ENCODE measurements around the gene ZNF48.

The ZNF48 gene

DNA sequence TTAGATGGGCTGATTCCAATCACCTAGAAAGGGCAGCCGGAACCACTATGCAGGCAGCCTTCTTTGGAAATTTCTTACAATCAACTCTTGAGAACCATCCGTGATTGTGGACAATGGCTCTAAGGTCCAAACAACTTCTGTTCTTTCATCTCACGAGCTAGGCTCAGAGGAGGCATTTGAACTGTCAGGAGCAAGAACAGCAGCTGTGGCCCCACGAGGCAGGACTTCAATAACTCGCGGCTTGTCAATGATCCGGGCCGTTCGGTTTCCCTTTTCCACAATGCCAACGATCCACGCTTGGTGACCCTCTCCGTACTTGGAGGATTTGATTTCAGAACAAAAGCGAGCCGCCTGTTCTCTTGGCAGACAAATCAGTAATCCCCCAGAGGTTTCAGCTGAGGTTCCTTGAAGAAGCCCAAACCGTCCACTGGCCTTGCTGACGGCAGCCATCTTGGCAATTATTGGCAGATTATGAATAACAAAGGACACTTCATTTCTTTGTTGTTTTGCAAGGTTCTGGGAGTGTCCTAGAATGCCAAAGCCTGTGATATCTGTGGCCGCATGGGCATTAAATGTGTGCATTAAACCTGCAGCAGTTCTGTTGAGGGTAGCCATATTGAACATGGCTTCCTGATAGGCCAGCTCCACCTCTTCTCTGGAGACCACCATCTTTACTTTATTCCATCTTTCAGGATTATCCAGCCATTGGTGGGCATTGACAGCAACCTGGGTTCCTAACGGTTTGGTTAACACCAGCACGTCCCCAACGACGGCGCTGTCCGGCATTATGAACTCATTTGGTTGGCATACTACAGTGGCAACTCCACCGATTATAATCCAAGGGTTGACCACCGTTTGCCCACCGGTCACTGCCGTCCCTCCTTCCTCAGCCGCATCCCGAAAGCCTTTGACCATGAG, 49.3 kb downstream of the ZNF48 start:
- no peak for DNase-seq

- DNase-seq, result no peak
Measured at GRCh38 chr16:30445149-30445407, 49.9 kb downstream of the ZNF48 start.

- peak; percentile 94 for DNase-seq
Measured at GRCh38 chr16:30445408-30446202, 50.4 kb downstream of the ZNF48 start, which contains the start of gene SEPHS2. SEPHS2 (minus strand) TSS chr16:30445874; CDS start chr16:30445727, 147 bp downstream.

DNA sequence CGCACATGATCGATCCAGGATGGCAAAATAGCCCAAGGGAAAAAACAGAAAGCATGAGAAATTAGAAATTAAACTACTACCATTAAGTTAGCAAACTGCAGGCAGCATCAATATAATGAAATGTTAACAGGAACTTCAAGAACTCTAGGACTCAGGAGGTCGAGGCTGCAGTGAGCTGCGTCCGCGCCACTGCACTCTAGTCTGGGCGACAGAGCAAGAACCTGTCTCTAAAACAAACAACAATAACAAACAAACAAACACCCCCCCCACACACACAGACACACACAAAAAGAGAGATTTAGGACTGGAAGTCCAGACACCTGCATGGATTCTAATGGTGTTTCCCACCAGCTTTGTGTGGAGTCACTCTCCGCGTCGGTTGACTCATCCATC, 51.0 kb downstream of the ZNF48 start:
- no peak for DNase-seq

DNA sequence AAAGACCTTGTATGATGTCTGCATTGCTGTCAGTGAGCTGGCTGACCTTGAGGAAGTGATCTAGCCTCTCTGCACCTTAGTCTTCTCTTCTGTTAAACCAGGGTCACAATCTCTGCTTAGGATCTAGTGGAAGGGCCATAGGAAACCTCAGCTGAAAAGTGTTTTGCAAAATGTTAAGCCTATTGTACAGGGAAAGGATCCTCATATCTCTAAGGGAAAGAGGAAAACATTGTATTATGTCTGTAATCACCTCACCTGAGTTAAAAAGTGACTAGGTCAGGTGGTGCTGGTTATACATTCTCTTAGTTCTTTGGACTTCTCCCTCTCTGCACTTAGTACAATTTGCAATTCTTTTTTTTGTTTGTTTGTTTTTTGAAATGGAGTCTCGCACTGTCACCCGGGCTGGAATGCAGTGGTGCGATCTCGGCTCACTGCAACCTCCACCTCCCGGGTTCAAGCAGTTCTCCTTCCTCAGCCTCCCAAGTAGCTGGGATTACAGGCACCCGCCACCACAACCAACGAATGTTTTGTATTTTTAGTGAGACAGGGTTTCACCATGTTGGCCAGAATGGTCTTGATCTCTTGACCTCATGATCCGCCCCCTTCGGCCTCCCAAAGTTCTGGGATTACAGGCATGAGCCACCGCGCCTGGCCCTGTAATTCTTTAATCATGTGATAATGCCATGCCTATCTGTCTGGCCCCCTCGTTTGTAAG, 52.4 kb downstream of the ZNF48 start:
- no peak for DNase-seq

- no peak for DNase-seq
Measured at GRCh38 chr16:30449116-30449435, 53.9 kb downstream of the ZNF48 start.

Data from DMS79 (cell line).